Measurements from ENCODE around the gene SNAP47.

- TF ChIP-seq CTCF (IDR thresholded peaks at IDR 0.05; ENCODE audit: insufficient read depth, low read length), result no peak
- TF ChIP-seq POLR2AphosphoS5 (IDR thresholded peaks at IDR 0.05; ENCODE audit: low read depth), result no peak
Observed at GRCh38 chr1:227753999-227754711, 18.9 kb downstream of the SNAP47 start.

All from HL-60 (cell line).